Measurements from ENCODE around the gene TNNI2.

- TF ChIP-seq CTCF (IDR thresholded peaks at IDR 0.05; ENCODE audit: low read depth, low read length) (no peak), MYC (IDR thresholded peaks at IDR 0.05; ENCODE audit: low read depth, low read length) (no peak), POLR2A (IDR thresholded peaks at IDR 0.05; ENCODE audit: extremely low read depth, insufficient read length) (no peak)
These were observed 42.3 kb upstream of the TNNI2 start for GRCh38 chr11:1796413-1797011.

Data from NB4 (cell line).